HepG2 (cell line): ENCODE measurements around the gene RUNX3. TPM values are rescaled to one million over a fixed set of nuclear protein-coding genes. Genes with fewer than 3 reads are reported as not detected.

ENCODE experiments used
- AGO2 ChIP-seq: fragments of 200-400 bp; formaldehyde crosslinking; optimal IDR thresholded peaks from 2 replicates; pipeline ENCODE3; 2017; ENCODE audit warnings: mild to moderate bottlenecking, low read depth, low read length, moderate library complexity
- CENPT ChIP-seq: sonication (generic); formaldehyde crosslinking; IDR thresholded peaks from 2 replicates; pipeline ENCODE4 v1.8.0; 2022; ENCODE audit warnings: low read depth, mild to moderate bottlenecking, moderate library complexity, missing genetic modification reagents
- KDM5A ChIP-seq: fragments of 200-600 bp; sonication (generic); IDR thresholded peaks from 2 replicates; pipeline ENCODE4 v1.7.0; 2018; ENCODE audit warnings: antibody characterized with exemption, mild to moderate bottlenecking, low read length, borderline replicate concordance
- MED13 ChIP-seq: sonication (generic); formaldehyde crosslinking; IDR thresholded peaks from 2 replicates; pipeline ENCODE4 v1.5.0; 2020; ENCODE audit warnings: missing genetic modification reagents
- RARA ChIP-seq: IDR thresholded peaks from 2 replicates; pipeline ENCODE4 v1.6.1; 2016; ENCODE audit warnings: missing genetic modification reagents, missing compliant biosample characterization
- SAFB2 ChIP-seq: sonication (generic); formaldehyde crosslinking; IDR thresholded peaks from 2 replicates; pipeline ENCODE4 v1.5.1; 2020; ENCODE audit warnings: missing genetic modification reagents, low read depth, mild to moderate bottlenecking, borderline replicate concordance
- SMAD9 ChIP-seq: sonication (generic); formaldehyde crosslinking; IDR thresholded peaks from 2 replicates; pipeline ENCODE4 v1.5.1; 2020; ENCODE audit warnings: mild to moderate bottlenecking, missing genetic modification reagents
- TCF7L2 ChIP-seq: IDR thresholded peaks from 2 replicates; pipeline ENCODE4 v1.6.1; 2011; ENCODE audit warnings: mild to moderate bottlenecking, low read depth, low read length, moderate library complexity
- ZFY ChIP-seq: sonication (generic); formaldehyde crosslinking; IDR thresholded peaks from 2 replicates; pipeline ENCODE4 v1.4.0; 2020; ENCODE audit warnings: missing genetic modification reagents
- ZNF318 ChIP-seq: sonication (generic); formaldehyde crosslinking; IDR thresholded peaks from 2 replicates; pipeline ENCODE4 v1.4.0; 2020; ENCODE audit warnings: mild to moderate bottlenecking, missing genetic modification reagents
- ZNF503 ChIP-seq: sonication (generic); formaldehyde crosslinking; IDR thresholded peaks from 2 replicates; pipeline ENCODE4 v1.4.0; 2020; ENCODE audit warnings: missing genetic modification reagents
- ZNF552 ChIP-seq: sonication (generic); formaldehyde crosslinking; IDR thresholded peaks from 2 replicates; pipeline ENCODE4 v1.9.0; 2022; ENCODE audit warnings: missing genetic modification reagents, mild to moderate bottlenecking, borderline replicate concordance
- ZNF589 ChIP-seq: sonication (generic); formaldehyde crosslinking; conservative IDR thresholded peaks from 2 replicates; pipeline ENCODE4 v1.8.0; 2022; ENCODE audit warnings: mild to moderate bottlenecking, moderate library complexity, missing genetic modification reagents
- ZNF780A ChIP-seq: sonication (generic); formaldehyde crosslinking; IDR thresholded peaks from 2 replicates; pipeline ENCODE4 v1.8.0; 2022; ENCODE audit warnings: mild to moderate bottlenecking, missing genetic modification reagents, moderate library complexity
- polyA plus RNA-seq, 8 experiments: library from polyadenylated mRNA; depleted of rRNA in 3 of 8; stranded (reverse) in 7 of 8; unstranded in 1 of 8; fragments of >200 nt; fragmentation: Illumina TruSeq in 4 of 8; extraction: Trizol in 4 of 8; gene quantifications; 2 replicates each; pipeline versions ENCODE4 v1.2.1 to v1.2.3, GENCODE V29; 2011 to 2016; ENCODE audit warnings: low read depth in 4 of 8, missing spikeins in 1 of 8, mixed read lengths in 1 of 8; ENCODE audit not compliant: insufficient read depth in 1 of 8
- total RNA-seq, 5 experiments: library from RNA; depleted of rRNA; stranded (reverse); fragments of >200 nt; fragmentation: Illumina TruSeq; extraction: Trizol; gene quantifications; 2 replicates each; pipeline ENCODE4 v1.2.3, GENCODE V29; 2016; ENCODE audit warnings: low read depth in 1 of 5

The RUNX3 gene
- total and polyA plus RNA-seq, 2 of the 13 experiments (the other 11 are each of a cell fraction or from before 2014, with no cell fraction given) = 0.04 to 0.22 TPM

- TF ChIP-seq ZNF318 (CRISPR knock-in tag) = no peak
- TF ChIP-seq MED13 = no peak
- TF ChIP-seq ZFY (CRISPR knock-in tag) = peak; percentile 87
- TF ChIP-seq ZNF780A = no peak
- TF ChIP-seq ZNF552 (CRISPR knock-in tag) = no peak
- TF ChIP-seq TCF7L2 = no peak
- TF ChIP-seq SMAD9 = no peak
- no peak for TF ChIP-seq ZNF503
- no peak for TF ChIP-seq CENPT (CRISPR knock-in tag)
- TF ChIP-seq SAFB2 (CRISPR knock-in tag) = no peak
- no peak for TF ChIP-seq RARA (CRISPR knock-in tag)
- TF ChIP-seq KDM5A = no peak
- TF ChIP-seq AGO2 = peak; percentile 60
- TF ChIP-seq ZNF589 = no peak
Observed at GRCh38 chr1:24914226-24915069, 15.6 kb downstream of the RUNX3 start (continued).
